C4-2B (cell line): ENCODE measurements around the gene CLEC7A.

Source experiments
- H3K27ac ChIP-seq: fragments of 450-650 bp; 2 replicates; pipeline ENCODE4 v1.5.1; 2017
- ZFX ChIP-seq: fragments of 450-650 bp; IDR thresholded peaks from 2 replicates; pipeline ENCODE4 v1.6.1; 2017
- TF ChIP-seq, protein P1 (sequence below): fragments of 450-650 bp; conservative IDR thresholded peaks from 2 replicates; pipeline ENCODE4 v1.5.1; 2017; ENCODE audit warnings: mild to moderate bottlenecking

Gene CLEC7A

DNA sequence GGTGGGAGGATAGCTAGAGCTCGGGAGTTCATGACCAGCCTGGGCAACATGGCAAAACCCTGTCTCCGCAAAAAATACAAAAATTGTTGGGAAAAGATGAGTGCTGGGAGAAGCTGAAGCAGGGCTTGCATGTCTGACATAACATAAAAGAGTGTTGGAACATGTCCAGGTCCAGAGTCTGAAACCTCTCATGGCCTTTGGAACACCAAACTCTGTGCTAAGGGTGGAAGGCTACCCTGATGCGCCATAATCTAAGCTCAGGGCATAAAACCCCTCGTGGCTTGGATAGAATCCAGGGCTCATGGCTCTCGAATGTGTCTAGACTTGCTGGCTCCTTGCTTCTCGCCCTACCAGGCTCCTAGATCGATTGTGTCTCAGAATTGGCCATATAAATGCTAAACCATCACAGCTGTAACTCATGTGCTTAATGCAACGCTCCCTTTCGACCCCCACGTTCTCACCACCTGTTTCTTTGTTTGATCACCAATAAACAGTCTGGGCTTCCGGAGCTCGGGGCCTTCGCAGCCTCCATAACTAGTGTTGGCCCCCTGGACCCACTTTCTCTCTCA is 6.7 kb upstream of the CLEC7A start:
- H3K27ac ChIP-seq, result no peak overlapping the region
- no peak for TF ChIP-seq ZFX
- TF ChIP-seq, protein P1, sequence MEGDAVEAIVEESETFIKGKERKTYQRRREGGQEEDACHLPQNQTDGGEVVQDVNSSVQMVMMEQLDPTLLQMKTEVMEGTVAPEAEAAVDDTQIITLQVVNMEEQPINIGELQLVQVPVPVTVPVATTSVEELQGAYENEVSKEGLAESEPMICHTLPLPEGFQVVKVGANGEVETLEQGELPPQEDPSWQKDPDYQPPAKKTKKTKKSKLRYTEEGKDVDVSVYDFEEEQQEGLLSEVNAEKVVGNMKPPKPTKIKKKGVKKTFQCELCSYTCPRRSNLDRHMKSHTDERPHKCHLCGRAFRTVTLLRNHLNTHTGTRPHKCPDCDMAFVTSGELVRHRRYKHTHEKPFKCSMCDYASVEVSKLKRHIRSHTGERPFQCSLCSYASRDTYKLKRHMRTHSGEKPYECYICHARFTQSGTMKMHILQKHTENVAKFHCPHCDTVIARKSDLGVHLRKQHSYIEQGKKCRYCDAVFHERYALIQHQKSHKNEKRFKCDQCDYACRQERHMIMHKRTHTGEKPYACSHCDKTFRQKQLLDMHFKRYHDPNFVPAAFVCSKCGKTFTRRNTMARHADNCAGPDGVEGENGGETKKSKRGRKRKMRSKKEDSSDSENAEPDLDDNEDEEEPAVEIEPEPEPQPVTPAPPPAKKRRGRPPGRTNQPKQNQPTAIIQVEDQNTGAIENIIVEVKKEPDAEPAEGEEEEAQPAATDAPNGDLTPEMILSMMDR, result no peak

DNA sequence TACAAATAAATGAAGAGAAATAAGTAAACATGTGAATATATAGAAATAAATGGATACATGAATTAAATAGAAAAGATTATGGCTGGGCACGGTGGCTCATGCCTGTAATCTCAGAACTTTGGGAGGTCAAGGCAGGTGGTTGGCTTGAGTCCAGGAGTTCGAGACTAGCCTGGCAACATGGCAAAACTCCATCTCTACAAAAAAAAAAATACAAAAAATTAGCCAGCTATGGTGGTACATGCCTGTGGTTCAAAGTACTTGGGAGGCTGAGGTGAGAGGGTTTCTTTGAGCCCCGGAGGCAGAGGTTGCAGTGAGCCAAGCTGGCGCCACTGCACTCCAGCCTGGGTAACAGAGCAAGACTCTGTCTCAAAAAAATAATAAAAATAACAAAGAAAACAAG is 5.1 kb upstream of the CLEC7A start:
- no peak overlapping the region for H3K27ac ChIP-seq
- TF ChIP-seq, protein P1, result no peak

DNA sequence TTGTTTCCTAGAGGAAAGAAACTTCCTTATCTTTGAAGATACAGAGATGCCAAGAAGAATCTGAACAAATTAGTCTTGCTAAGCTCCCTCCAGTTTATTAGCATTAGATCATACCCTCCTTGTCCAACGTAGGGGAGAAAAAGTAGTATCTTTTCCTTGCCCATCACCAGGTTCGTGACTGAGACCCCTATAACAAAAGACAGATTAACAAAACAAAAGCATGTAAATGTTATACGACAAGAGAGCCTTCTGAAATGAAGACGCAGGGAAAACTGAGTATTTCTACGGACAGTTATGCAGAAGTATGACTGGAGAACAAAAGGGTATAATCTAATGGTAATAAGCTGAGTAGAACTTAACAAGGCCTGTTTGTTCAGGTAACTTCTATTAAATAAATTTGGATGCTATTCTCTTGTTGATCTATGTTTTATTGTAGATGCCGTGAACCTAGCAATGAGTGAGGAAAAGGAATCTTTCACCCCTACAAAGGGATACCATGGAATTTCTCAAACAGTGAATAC is 2.9 kb upstream of the CLEC7A start:
- H3K27ac ChIP-seq, result no peak overlapping the region

DNA sequence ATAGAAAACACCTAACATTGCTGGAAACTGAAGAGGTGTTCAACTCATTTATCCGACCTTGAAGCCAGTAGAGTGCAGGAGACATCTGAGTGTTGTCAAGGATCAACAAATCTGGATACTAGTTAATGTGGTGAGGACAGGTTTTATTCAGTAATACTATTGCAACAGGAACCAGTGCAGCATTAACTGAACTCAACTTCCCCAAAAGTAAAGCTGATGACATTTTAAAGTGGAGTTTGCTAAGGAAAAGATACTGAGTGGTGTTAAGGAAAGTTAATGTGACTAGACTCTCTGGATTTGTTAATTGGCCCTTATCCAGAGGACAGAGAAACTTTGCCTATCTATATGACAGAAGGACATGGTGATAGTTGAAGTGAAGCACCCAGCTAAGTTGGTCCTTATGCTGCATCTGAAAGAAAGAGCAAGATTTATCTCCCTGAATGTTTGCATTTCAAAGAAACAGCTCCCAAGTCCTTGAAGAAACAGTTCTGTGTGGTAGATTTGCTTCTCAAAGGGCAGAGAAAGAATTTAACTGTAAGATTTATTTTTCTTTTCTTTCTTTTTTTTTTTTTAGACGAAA is 1.2 kb upstream of the CLEC7A start:
- TF ChIP-seq, protein P1, result no peak
- TF ChIP-seq ZFX, result no peak
- H3K27ac ChIP-seq, result peak overlapping the region; percentile 42; the same call in 1 of the 2 replicates

More for the DNA sequence above, 2.9 kb upstream of the CLEC7A start:
- TF ChIP-seq, protein P1, result no peak
- no peak for TF ChIP-seq ZFX

DNA sequence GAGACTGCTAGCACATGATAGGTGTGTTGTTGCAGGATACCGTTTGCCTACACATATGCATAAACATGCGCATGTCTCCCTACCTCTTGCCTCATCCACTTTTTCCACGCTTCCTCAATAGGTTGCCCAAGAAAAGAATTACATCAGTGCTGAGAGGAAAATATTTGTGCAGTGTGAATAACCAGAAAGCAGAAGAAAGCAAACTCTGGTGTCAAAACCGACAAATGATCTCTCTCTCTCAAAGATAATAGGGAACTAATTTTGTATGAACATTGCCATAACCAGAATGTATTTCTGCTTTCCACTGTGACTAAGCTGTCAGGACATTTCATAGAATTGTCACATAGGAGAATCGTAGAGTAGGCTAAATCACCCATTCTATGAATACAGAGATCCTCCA is 1.3 kb downstream of the CLEC7A start:
- no peak for TF ChIP-seq ZFX
- TF ChIP-seq, protein P1, result no peak
- no peak overlapping the region for H3K27ac ChIP-seq

DNA sequence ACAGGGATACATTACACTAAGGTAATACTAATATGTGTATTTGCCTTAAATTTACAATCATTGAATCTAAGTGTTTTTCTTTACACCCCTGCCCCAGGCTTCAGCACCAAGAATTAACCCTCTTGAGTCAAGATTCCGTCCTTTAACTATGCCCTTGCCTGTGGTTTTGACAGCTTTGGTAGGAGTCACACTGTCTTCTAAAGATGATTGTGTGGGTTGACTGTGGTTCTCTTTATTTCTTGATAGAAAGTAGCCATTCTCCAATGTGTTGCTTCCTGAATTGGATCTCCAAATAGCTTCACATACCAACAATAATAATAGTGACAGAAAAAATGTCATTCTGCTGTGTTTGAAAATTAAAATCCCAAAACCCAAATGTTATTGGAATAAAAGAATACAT is 3.6 kb downstream of the CLEC7A start:
- no peak overlapping the region for H3K27ac ChIP-seq
- TF ChIP-seq, protein P1, result no peak
- no peak for TF ChIP-seq ZFX

DNA sequence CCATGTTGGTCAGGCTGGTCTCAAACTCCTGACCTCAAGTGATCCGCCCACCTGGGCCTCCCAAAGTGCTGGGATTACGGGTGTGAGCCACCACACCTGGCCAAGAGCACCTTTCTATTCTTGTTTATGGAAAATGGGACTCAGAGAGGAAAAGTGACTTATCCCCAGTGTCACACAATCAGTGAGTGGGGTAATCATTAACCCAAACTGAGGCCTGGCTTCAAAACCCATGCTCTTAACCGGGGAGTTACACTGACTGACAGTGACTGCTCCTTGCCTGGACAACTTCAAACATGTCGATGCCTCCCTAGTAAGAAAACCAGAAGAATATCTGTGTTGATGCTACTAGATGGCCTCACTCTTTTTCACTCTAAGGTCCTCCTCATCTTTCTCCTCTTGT is 7.3 kb downstream of the CLEC7A start:
- H3K27ac ChIP-seq, result no peak overlapping the region
- TF ChIP-seq, protein P1, result no peak
- TF ChIP-seq ZFX, result no peak
